HG03442 (cell line): ENCODE data around the gene TMEM63B.
"Not testable (repeated sequence)": the region's sequence is repeated elsewhere in the genome, so short reads cannot be mapped to it uniquely, and the experiment has no call there.

Source experiments
- ATAC-seq: cut with Tn5 transposase; IDR thresholded peaks from one replicate; pipeline ENCODE4 v1.9.1; 2021; ENCODE audit warnings: mild to moderate bottlenecking, moderate library complexity; ENCODE audit not compliant: unreplicated experiment

TMEM63B gene

GRCh38 chr6:44093750-44094402 is 33.5 kb upstream of the TMEM63B start:
- no peak for ATAC-seq

- no peak for ATAC-seq
Observed at GRCh38 chr6:44094403-44095242, 32.7 kb upstream of the TMEM63B start.

GRCh38 chr6:44095243-44095623 is 32.1 kb upstream of the TMEM63B start:
- ATAC-seq, result not testable (repeated sequence)

GRCh38 chr6:44096612-44097011 is 30.7 kb upstream of the TMEM63B start:
- ATAC-seq, result peak; percentile 40

- ATAC-seq, result no peak
Observed at GRCh38 chr6:44097782-44098317, 29.5 kb upstream of the TMEM63B start.

GRCh38 chr6:44099192-44099591 is 28.2 kb upstream of the TMEM63B start:
- ATAC-seq, result no peak

GRCh38 chr6:44100088-44100550 is 27.2 kb upstream of the TMEM63B start:
- no peak for ATAC-seq

GRCh38 chr6:44101832-44102231 is 25.5 kb upstream of the TMEM63B start:
- no peak for ATAC-seq

- ATAC-seq, result no peak
Observed at GRCh38 chr6:44102527-44102926, 24.8 kb upstream of the TMEM63B start.

GRCh38 chr6:44104481-44105021 is 22.8 kb upstream of the TMEM63B start:
- ATAC-seq, result no peak

- no peak for ATAC-seq
Observed at GRCh38 chr6:44105146-44105545, 22.2 kb upstream of the TMEM63B start.

GRCh38 chr6:44105993-44106740 is 21.2 kb upstream of the TMEM63B start:
- ATAC-seq, result no peak

- no peak for ATAC-seq
Observed at GRCh38 chr6:44107017-44107416, 20.3 kb upstream of the TMEM63B start.

GRCh38 chr6:44108471-44108870 is 18.9 kb upstream of the TMEM63B start:
- ATAC-seq, result no peak

- ATAC-seq, result no peak
Observed at GRCh38 chr6:44109212-44109611, 18.1 kb upstream of the TMEM63B start.

- ATAC-seq, result no peak
Observed at GRCh38 chr6:44110005-44110676, 17.2 kb upstream of the TMEM63B start.

GRCh38 chr6:44110966-44111365 is 16.4 kb upstream of the TMEM63B start:
- no peak for ATAC-seq

- no peak for ATAC-seq
Observed at GRCh38 chr6:44111434-44112417, 15.6 kb upstream of the TMEM63B start.

- ATAC-seq, result no peak
Observed at GRCh38 chr6:44113414-44113813, 13.9 kb upstream of the TMEM63B start.
